Activated naive CD8-positive, alpha-beta T cell treated with anti-CD3 and anti-CD28 coated beads, Interleukin-2, amount 50 U/mL, for 24 hours (primary cell): Measurements from ENCODE around the gene PLEKHO2.

Experiments
- ATAC-seq: fragments of 150-1000 bp; cut with Tn5 transposase; one replicate; pipeline ENCODE4 v1.10.0; 2021
- DNase-seq: peaks from one replicate; pipeline ENCODE4 v3.0.0; 2021
- H3K27ac Mint-ChIP-seq: one replicate; pipeline ENCODE4 v1.8.0; 2021; ENCODE audit warnings: mild to moderate bottlenecking, mixed read lengths
- H3K27me3 Mint-ChIP-seq: one replicate; pipeline ENCODE4 v1.8.0; 2021; ENCODE audit warnings: mixed read lengths
- H3K36me3 Mint-ChIP-seq: one replicate; pipeline ENCODE4 v1.8.0; 2021; ENCODE audit warnings: low read depth, mixed read lengths
- H3K4me1 Mint-ChIP-seq: one replicate; pipeline ENCODE4 v1.8.0; 2021; ENCODE audit warnings: mixed read lengths
- H3K4me3 Mint-ChIP-seq: one replicate; pipeline ENCODE4 v1.8.0; 2021; ENCODE audit warnings: mild to moderate bottlenecking, moderate library complexity, mixed read lengths
- H3K9me3 Mint-ChIP-seq: one replicate; pipeline ENCODE4 v1.8.0; 2021; ENCODE audit warnings: mixed read lengths

Gene PLEKHO2

GRCh38 chr15:64842986-64843561, 1.4 kb downstream of the PLEKHO2 start:
- Mint-ChIP-seq H3K4me1 (peaks cover 57% of the 10 kb centered on the region), H3K27me3 (no peaks in the 10 kb centered on the region), H3K9me3 (no peaks in the 10 kb centered on the region), H3K27ac (peak overlapping the region; percentile 63), H3K36me3 (no peaks in the 10 kb centered on the region), H3K4me3 (peak overlapping the region; percentile 90)
- DNase-seq (no peak), ATAC-seq (no peak)

GRCh38 chr15:64843991-64844390, 2.3 kb downstream of the PLEKHO2 start:
- H3K27me3 Mint-ChIP-seq: no peaks in the 10 kb centered on the region
- ATAC-seq: no peak
- H3K36me3 Mint-ChIP-seq: no peaks in the 10 kb centered on the region
- H3K4me3 Mint-ChIP-seq: peak overlapping the region; percentile 68
- H3K4me1 Mint-ChIP-seq: peaks cover 55% of the 10 kb centered on the region
- no peaks in the 10 kb centered on the region for H3K9me3 Mint-ChIP-seq
- no peak for DNase-seq
- H3K27ac Mint-ChIP-seq: peak overlapping the region; percentile 3

GRCh38 chr15:64844576-64845145, 2.9 kb downstream of the PLEKHO2 start:
- peaks cover 55% of the 10 kb centered on the region for H3K4me1 Mint-ChIP-seq
- ATAC-seq (no peak), DNase-seq (no peak)
- peaks cover 3% of the 10 kb centered on the region for H3K36me3 Mint-ChIP-seq
- H3K9me3 Mint-ChIP-seq: no peaks in the 10 kb centered on the region
- peak overlapping the region; percentile 68 for H3K27ac Mint-ChIP-seq
- no peaks in the 10 kb centered on the region for H3K27me3 Mint-ChIP-seq
- peak overlapping the region; percentile 68 for H3K4me3 Mint-ChIP-seq

GRCh38 chr15:64845183-64845611, 3.5 kb downstream of the PLEKHO2 start:
- no peak for ATAC-seq
- Mint-ChIP-seq H3K27me3 (no peaks in the 10 kb centered on the region), H3K27ac (peak overlapping the region; percentile 68), H3K4me1 (peaks cover 55% of the 10 kb centered on the region), H3K9me3 (no peaks in the 10 kb centered on the region), H3K36me3 (peaks cover 4% of the 10 kb centered on the region), H3K4me3 (peak overlapping the region; percentile 68)
- DNase-seq: no peak

GRCh38 chr15:64845831-64846595, 4.3 kb downstream of the PLEKHO2 start:
- DNase-seq (no peak), ATAC-seq (no peak)
- Mint-ChIP-seq H3K9me3 (no peaks in the 10 kb centered on the region), H3K36me3 (peaks cover 9% of the 10 kb centered on the region), H3K4me1 (peaks cover 52% of the 10 kb centered on the region), H3K27me3 (no peaks in the 10 kb centered on the region), H3K4me3 (no peak overlapping the region), H3K27ac (peak overlapping the region; percentile 39)

GRCh38 chr15:64847016-64847415, 5.3 kb downstream of the PLEKHO2 start:
- no peak for DNase-seq
- no peaks in the 10 kb centered on the region for H3K9me3 Mint-ChIP-seq
- H3K4me1 Mint-ChIP-seq: peaks cover 53% of the 10 kb centered on the region
- peaks cover 10% of the 10 kb centered on the region for H3K36me3 Mint-ChIP-seq
- no peak overlapping the region for H3K4me3 Mint-ChIP-seq
- H3K27me3 Mint-ChIP-seq: no peaks in the 10 kb centered on the region
- no peak overlapping the region for H3K27ac Mint-ChIP-seq
- ATAC-seq: no peak

- no peaks in the 10 kb centered on the region for H3K27me3 Mint-ChIP-seq
- no peak for DNase-seq
- no peak overlapping the region for H3K27ac Mint-ChIP-seq
- H3K4me1 Mint-ChIP-seq: peaks cover 50% of the 10 kb centered on the region
- no peaks in the 10 kb centered on the region for H3K9me3 Mint-ChIP-seq
- H3K36me3 Mint-ChIP-seq: peaks cover 12% of the 10 kb centered on the region
- ATAC-seq: no peak
- H3K4me3 Mint-ChIP-seq: no peak overlapping the region
Observed at GRCh38 chr15:64847448-64847847, 5.7 kb downstream of the PLEKHO2 start.

GRCh38 chr15:64847876-64848716, 6.4 kb downstream of the PLEKHO2 start:
- H3K4me3 Mint-ChIP-seq: no peak overlapping the region
- no peak for ATAC-seq
- no peaks in the 10 kb centered on the region for H3K9me3 Mint-ChIP-seq
- H3K27ac Mint-ChIP-seq: no peak overlapping the region
- peaks cover 12% of the 10 kb centered on the region for H3K36me3 Mint-ChIP-seq
- H3K27me3 Mint-ChIP-seq: no peaks in the 10 kb centered on the region
- DNase-seq: no peak
- peaks cover 45% of the 10 kb centered on the region for H3K4me1 Mint-ChIP-seq

GRCh38 chr15:64850778-64851502, 9.2 kb downstream of the PLEKHO2 start:
- Mint-ChIP-seq H3K27ac (no peak overlapping the region), H3K4me3 (no peak overlapping the region), H3K27me3 (no peaks in the 10 kb centered on the region), H3K36me3 (peaks cover 14% of the 10 kb centered on the region), H3K9me3 (no peaks in the 10 kb centered on the region), H3K4me1 (peaks cover 29% of the 10 kb centered on the region)
- no peak for ATAC-seq
- DNase-seq: no peak

- Mint-ChIP-seq H3K4me1 (peaks cover 32% of the 10 kb centered on the region), H3K27me3 (no peaks in the 10 kb centered on the region), H3K27ac (no peak overlapping the region), H3K36me3 (peaks cover 17% of the 10 kb centered on the region), H3K9me3 (no peaks in the 10 kb centered on the region), H3K4me3 (no peak overlapping the region)
- DNase-seq (no peak), ATAC-seq (no peak)
Observed at GRCh38 chr15:64851503-64851840, 9.8 kb downstream of the PLEKHO2 start.

GRCh38 chr15:64854041-64854440, 12.3 kb downstream of the PLEKHO2 start:
- H3K27me3 Mint-ChIP-seq: no peaks in the 10 kb centered on the region
- no peaks in the 10 kb centered on the region for H3K9me3 Mint-ChIP-seq
- no peak overlapping the region for H3K27ac Mint-ChIP-seq
- H3K4me1 Mint-ChIP-seq: peaks cover 39% of the 10 kb centered on the region
- no peak for ATAC-seq
- no peak overlapping the region for H3K4me3 Mint-ChIP-seq
- peaks cover 17% of the 10 kb centered on the region for H3K36me3 Mint-ChIP-seq
- DNase-seq: no peak

GRCh38 chr15:64854526-64854925, 12.8 kb downstream of the PLEKHO2 start:
- H3K36me3 Mint-ChIP-seq: peaks cover 16% of the 10 kb centered on the region
- no peak overlapping the region for H3K4me3 Mint-ChIP-seq
- no peak overlapping the region for H3K27ac Mint-ChIP-seq
- H3K9me3 Mint-ChIP-seq: no peaks in the 10 kb centered on the region
- no peaks in the 10 kb centered on the region for H3K27me3 Mint-ChIP-seq
- no peak for ATAC-seq
- H3K4me1 Mint-ChIP-seq: peaks cover 39% of the 10 kb centered on the region
- DNase-seq: no peak

GRCh38 chr15:64855205-64855975, 13.7 kb downstream of the PLEKHO2 start:
- H3K27me3 Mint-ChIP-seq: no peaks in the 10 kb centered on the region
- no peaks in the 10 kb centered on the region for H3K9me3 Mint-ChIP-seq
- no peak for ATAC-seq
- DNase-seq: no peak
- H3K4me1 Mint-ChIP-seq: peaks cover 39% of the 10 kb centered on the region
- H3K27ac Mint-ChIP-seq: no peak overlapping the region
- no peak overlapping the region for H3K4me3 Mint-ChIP-seq
- peaks cover 12% of the 10 kb centered on the region for H3K36me3 Mint-ChIP-seq
